Hematopoietic multipotent progenitor cell treated with erythropoietin and hydrocortisone succinate and interleukin-3 and kit ligand, for 15 days (in vitro differentiated cells): ENCODE data around the gene ARHGEF4.

Source experiments
- DNase-seq: peaks from one replicate; pipeline ENCODE4 v3.0.0-alpha.2; 2015; ENCODE audit warnings: low spot score

Gene ARHGEF4

GRCh38 chr2:130921164-130921476 is 84.4 kb downstream of the ARHGEF4 start:
- no peak for DNase-seq

- DNase-seq = no peak
Observed at GRCh38 chr2:130922417-130922816, 85.7 kb downstream of the ARHGEF4 start.

- DNase-seq = no peak
Observed at GRCh38 chr2:130928385-130928784, 91.7 kb downstream of the ARHGEF4 start.

- no peak for DNase-seq
Observed at GRCh38 chr2:130930740-130931659, 94.3 kb downstream of the ARHGEF4 start.

- no peak for DNase-seq
Observed at GRCh38 chr2:130933501-130933900, 96.8 kb downstream of the ARHGEF4 start.

GRCh38 chr2:130936451-130936850 is 99.7 kb downstream of the ARHGEF4 start:
- DNase-seq = no peak

- DNase-seq = no peak
Observed at GRCh38 chr2:130947967-130948366, 111.3 kb downstream of the ARHGEF4 start.

- no peak for DNase-seq
Observed at GRCh38 chr2:130949954-130950353, 113.2 kb downstream of the ARHGEF4 start.

GRCh38 chr2:130951018-130951417 is 114.3 kb downstream of the ARHGEF4 start:
- DNase-seq = no peak

- DNase-seq = no peak
Observed at GRCh38 chr2:130954873-130955272, 118.2 kb downstream of the ARHGEF4 start.

- no peak for DNase-seq
Observed at GRCh38 chr2:130957915-130958314, 121.2 kb downstream of the ARHGEF4 start.

- DNase-seq = no peak
Observed at GRCh38 chr2:130963196-130963848, 126.6 kb downstream of the ARHGEF4 start.

GRCh38 chr2:130963849-130964793 is 127.4 kb downstream of the ARHGEF4 start:
- DNase-seq = no peak

GRCh38 chr2:130964931-130965330 is 128.2 kb downstream of the ARHGEF4 start:
- DNase-seq = no peak

- DNase-seq = no peak
Observed at GRCh38 chr2:130966149-130966774, 129.5 kb downstream of the ARHGEF4 start.

- DNase-seq = no peak
Observed at GRCh38 chr2:130966775-130967490, 130.2 kb downstream of the ARHGEF4 start.

- DNase-seq = no peak
Observed at GRCh38 chr2:130972410-130972809, 135.7 kb downstream of the ARHGEF4 start.

- no peak for DNase-seq
Observed at GRCh38 chr2:130975729-130976128, 139.0 kb downstream of the ARHGEF4 start.

GRCh38 chr2:130976591-130977237 is 140.0 kb downstream of the ARHGEF4 start:
- no peak for DNase-seq

GRCh38 chr2:130977461-130978050 is 140.8 kb downstream of the ARHGEF4 start:
- DNase-seq = no peak
